Measurements from ENCODE around the gene RDH14. TPM values are rescaled to one million over a fixed set of nuclear protein-coding genes. Genes with fewer than 3 reads are reported as not detected.

The RDH14 gene
- total RNA-seq, 1 donor from 2014 or later: 27.8 TPM

DNA sequence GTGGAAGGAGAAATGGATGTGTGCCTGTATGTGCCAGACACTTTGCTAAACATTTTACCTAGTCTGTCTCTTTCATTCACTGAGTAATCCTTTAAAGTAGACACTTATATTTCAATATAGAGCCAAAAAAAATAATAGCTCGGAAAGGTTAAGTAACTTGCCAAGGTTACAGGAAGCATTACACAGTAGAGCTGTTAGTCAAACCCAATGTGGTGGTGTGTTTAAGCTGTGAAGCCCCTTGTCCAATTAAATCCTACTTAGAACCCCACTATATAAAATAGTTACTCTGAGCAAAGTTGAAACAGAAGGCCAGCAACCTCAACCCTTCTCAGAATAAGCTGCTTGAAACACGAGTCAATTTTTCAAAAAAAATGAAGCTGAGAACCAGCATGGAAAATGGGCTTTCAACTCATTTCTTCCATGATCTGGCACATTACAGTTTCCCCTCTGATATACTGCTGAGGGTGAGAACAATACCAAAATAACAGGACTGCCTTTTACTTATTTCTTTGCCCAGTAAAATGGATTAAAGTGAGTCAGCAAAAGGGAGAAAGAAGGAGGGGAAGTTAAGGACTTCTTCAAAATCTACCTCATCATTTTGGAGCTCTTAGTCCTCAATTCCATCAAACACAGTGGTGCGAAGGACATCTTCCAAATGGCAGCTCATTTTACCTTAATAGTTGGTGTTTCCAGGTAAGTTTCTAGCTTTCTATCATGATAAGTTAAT, 7.9 kb downstream of the RDH14 start:
- Histone ChIP-seq H3K27me3 (ENCODE audit: control insufficient read depth, insufficient read depth, low read length) (no peaks in the 10 kb centered on the region), H3K36me3 (ENCODE audit: control insufficient read depth, insufficient read depth, low read length) (no peaks in the 10 kb centered on the region), H3K4me3 (ENCODE audit: low read depth, low read length) (no peak overlapping the region)
- TF ChIP-seq, protein P1, sequence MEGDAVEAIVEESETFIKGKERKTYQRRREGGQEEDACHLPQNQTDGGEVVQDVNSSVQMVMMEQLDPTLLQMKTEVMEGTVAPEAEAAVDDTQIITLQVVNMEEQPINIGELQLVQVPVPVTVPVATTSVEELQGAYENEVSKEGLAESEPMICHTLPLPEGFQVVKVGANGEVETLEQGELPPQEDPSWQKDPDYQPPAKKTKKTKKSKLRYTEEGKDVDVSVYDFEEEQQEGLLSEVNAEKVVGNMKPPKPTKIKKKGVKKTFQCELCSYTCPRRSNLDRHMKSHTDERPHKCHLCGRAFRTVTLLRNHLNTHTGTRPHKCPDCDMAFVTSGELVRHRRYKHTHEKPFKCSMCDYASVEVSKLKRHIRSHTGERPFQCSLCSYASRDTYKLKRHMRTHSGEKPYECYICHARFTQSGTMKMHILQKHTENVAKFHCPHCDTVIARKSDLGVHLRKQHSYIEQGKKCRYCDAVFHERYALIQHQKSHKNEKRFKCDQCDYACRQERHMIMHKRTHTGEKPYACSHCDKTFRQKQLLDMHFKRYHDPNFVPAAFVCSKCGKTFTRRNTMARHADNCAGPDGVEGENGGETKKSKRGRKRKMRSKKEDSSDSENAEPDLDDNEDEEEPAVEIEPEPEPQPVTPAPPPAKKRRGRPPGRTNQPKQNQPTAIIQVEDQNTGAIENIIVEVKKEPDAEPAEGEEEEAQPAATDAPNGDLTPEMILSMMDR (IDR thresholded peaks at IDR 0.05; ENCODE audit: insufficient read depth, low read length, poor library complexity, severe bottlenecking): no peak
- DNase-seq (ENCODE audit: low read depth): no peak

DNA sequence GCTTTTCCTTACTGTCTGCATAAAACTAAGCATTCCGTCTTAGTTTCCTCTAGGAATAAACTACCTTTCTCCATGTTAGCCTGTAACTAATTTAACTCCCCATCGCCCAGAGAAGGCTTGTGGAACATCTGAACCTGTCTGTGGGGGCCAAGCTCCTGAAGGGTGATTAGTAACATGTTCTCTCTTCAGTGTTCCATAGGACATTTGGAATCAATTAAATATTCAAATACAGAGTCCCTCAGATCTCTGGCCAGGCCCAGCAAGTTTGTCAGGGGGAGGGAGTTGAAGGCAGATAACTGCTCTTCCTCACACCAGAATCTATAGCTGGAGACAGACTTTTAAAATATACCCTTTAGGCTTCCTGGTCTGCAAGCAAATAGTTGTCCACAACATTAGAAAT, 8.8 kb downstream of the RDH14 start:
- Histone ChIP-seq H3K4me3 (ENCODE audit: low read depth, low read length) (no peak overlapping the region), H3K36me3 (ENCODE audit: control insufficient read depth, insufficient read depth, low read length) (no peaks in the 10 kb centered on the region), H3K27me3 (ENCODE audit: control insufficient read depth, insufficient read depth, low read length) (no peaks in the 10 kb centered on the region)
- DNase-seq (ENCODE audit: low read depth): no peak
- TF ChIP-seq, protein P1 (IDR thresholded peaks at IDR 0.05; ENCODE audit: insufficient read depth, low read length, poor library complexity, severe bottlenecking): no peak

DNA sequence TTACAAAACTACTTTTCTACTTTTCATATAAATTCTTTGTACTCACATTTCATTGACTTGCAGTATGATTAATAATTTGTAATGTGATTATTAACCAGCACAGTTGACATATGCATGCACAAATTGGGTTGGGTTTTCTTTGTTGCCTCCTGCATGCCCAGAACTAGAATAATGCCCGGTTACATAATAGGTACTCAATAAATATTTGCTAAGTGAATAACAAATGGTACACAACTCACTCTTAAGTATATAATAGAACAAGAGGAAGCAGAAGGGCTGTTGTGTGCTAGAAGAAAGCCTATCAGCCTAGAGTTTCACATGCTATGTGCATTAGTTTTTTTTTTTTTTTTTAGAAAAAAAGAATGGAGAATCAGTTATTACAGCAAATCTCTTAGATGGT, 9.3 kb downstream of the RDH14 start:
- no peak for DNase-seq (ENCODE audit: low read depth)
- Histone ChIP-seq H3K27me3 (ENCODE audit: control insufficient read depth, insufficient read depth, low read length) (no peaks in the 10 kb centered on the region), H3K36me3 (ENCODE audit: control insufficient read depth, insufficient read depth, low read length) (no peaks in the 10 kb centered on the region), H3K4me3 (ENCODE audit: low read depth, low read length) (no peak overlapping the region)
- TF ChIP-seq, protein P1 (IDR thresholded peaks at IDR 0.05; ENCODE audit: insufficient read depth, low read length, poor library complexity, severe bottlenecking): no peak

DNA sequence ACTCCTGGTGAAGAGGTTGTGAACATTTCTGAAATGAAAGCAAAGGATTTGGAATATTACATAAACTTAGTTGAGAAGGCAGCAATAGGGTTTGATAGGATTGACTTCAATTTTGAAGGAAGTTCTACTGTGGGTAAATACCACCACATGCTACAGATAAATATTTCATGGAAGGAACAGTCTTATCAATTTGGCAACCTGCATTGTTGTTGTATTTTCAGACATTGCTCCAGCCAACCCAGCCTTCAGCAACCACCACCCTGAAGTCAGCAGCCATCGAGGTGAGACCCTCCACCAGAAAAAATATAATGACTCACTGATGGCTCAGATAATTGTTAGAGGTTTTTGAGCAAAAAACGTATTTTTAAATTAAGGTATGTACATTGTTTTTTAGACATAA, 10.0 kb downstream of the RDH14 start:
- no peak overlapping the region for H3K4me3 ChIP-seq (ENCODE audit: low read depth, low read length)
- H3K27me3 ChIP-seq (ENCODE audit: control insufficient read depth, insufficient read depth, low read length): no peaks in the 10 kb centered on the region
- TF ChIP-seq, protein P1 (IDR thresholded peaks at IDR 0.05; ENCODE audit: insufficient read depth, low read length, poor library complexity, severe bottlenecking): no peak
- H3K36me3 ChIP-seq (ENCODE audit: control insufficient read depth, insufficient read depth, low read length): no peaks in the 10 kb centered on the region
- no peak for DNase-seq (ENCODE audit: low read depth)

DNA sequence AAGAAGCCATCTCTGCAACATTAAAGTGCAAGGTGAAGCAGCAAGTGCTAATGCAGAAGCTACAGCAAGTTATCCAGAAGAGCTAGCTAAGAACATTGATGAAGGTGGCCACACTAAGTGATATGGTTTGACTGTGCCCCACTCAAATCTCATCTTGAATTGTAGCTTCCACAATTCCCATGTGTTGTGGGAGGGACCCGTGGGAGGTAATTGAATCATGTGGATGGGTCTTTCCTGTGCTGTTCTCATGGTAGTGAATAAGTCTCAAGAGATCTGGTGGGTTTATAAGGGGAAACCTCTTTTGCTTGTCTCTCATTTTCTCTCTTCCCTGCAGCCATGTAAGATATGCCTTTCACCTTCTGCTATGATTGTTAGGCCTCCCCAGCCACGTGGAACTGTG, 11.4 kb downstream of the RDH14 start:
- DNase-seq (ENCODE audit: low read depth): no peak
- Histone ChIP-seq H3K27me3 (ENCODE audit: control insufficient read depth, insufficient read depth, low read length) (no peaks in the 10 kb centered on the region), H3K4me3 (ENCODE audit: low read depth, low read length) (no peak overlapping the region), H3K36me3 (ENCODE audit: control insufficient read depth, insufficient read depth, low read length) (no peaks in the 10 kb centered on the region)
- TF ChIP-seq, protein P1 (IDR thresholded peaks at IDR 0.05; ENCODE audit: insufficient read depth, low read length, poor library complexity, severe bottlenecking): no peak

DNA sequence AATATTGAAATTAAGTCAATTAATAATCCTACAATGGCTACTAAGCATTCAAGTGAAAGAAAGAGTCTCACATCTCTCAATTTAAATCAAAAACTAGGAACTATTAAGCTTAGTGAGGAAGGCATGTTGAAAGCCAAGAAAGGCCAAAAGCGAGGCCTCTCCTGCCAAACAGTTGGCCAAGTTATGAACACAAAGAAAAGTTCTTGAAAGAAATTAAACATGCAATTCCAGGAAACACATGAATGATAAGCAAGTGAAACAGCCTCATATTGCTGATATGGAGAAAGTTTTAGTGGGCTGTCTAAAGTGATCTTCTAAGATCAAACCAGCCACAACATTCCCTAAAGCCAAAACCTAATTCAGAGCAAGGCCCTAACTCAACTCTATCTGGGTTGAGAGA, 11.8 kb downstream of the RDH14 start:
- Histone ChIP-seq H3K4me3 (ENCODE audit: low read depth, low read length) (no peak overlapping the region), H3K36me3 (ENCODE audit: control insufficient read depth, insufficient read depth, low read length) (no peaks in the 10 kb centered on the region), H3K27me3 (ENCODE audit: control insufficient read depth, insufficient read depth, low read length) (no peaks in the 10 kb centered on the region)
- TF ChIP-seq, protein P1 (IDR thresholded peaks at IDR 0.05; ENCODE audit: insufficient read depth, low read length, poor library complexity, severe bottlenecking): no peak
- DNase-seq (ENCODE audit: low read depth): no peak

Measured in kidney epithelial cell (primary cell).